Stomach smooth muscle (tissue), 2 donors: ENCODE results near the gene ZNF827.

ENCODE experiments used
- H3K27ac ChIP-seq: one replicate; pipeline ENCODE4 v1.7.0; 2013; ENCODE audit warnings: mild to moderate bottlenecking, low read length, inconsistent platforms
- H3K27me3 ChIP-seq, 2 donors: one replicate each; pipeline ENCODE4 v1.7.0; 2013; ENCODE audit warnings: low read length in 2 of 2; ENCODE audit not compliant: insufficient read depth in 2 of 2, control insufficient read depth in 1 of 2
- H3K36me3 ChIP-seq, 2 donors: one replicate each; pipeline ENCODE4 v1.7.0; 2013; ENCODE audit warnings: low read length in 2 of 2; ENCODE audit not compliant: control insufficient read depth in 2 of 2, insufficient read depth in 2 of 2
- H3K4me1 ChIP-seq: one replicate; pipeline ENCODE4 v1.7.0; 2013; ENCODE audit warnings: low read length; ENCODE audit not compliant: control insufficient read depth, insufficient read depth
- H3K4me3 ChIP-seq, 2 donors: one replicate each; pipeline ENCODE4 v1.7.0; 2013; ENCODE audit warnings: low read length in 2 of 2
- H3K9ac ChIP-seq, 2 donors: one replicate each; pipeline ENCODE4 v1.7.0; 2013; ENCODE audit warnings: low read length in 2 of 2, mild to moderate bottlenecking in 1 of 2
- H3K9me3 ChIP-seq, 2 donors: one replicate each; pipeline ENCODE4 v1.7.0; 2013; ENCODE audit warnings: low read length in 2 of 2; ENCODE audit not compliant: control insufficient read depth in 2 of 2
- donor health status: healthy.
- donor health status: Pancreatic carcinoma.

Gene ZNF827

DNA sequence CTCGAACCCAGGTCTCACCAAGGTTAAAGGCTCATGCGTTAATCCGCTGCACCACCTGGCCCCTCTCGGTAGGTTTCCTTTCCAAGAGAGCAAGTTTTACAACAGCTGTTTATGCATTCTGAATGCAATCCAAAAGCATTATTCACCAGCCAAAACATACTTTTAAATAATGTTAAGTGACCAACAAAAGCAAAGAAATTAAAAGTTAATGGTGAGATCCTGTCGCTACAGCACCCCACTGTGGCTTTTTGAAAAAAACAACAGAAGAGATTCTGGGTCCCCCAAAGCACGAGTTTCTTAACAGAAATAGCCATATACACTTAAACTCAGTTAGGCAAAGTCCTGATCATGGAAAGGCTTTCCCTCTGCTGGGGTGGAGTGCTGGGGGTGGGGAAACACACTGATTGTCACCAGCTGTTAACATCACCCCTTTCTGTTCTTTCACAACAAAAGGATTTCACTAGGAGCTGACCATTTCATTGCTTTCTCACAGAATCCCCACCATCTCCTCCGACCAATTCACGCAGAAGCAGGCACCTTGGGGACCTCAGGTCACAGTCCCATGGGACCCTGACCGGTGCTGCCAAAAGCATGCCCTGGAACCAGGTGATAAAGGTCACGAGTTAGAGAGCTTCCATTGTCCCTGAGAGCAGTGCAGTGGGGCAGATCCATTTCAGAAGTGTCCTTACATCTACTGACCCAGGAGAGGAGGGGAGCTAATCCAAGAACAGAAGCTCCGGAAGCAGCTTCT is 51.2 kb downstream of the ZNF827 start:
- Histone ChIP-seq H3K36me3 (peaks cover 4 to 12% of the 10 kb centered on the region in 2 donors), H3K27me3 (no peaks in the 10 kb centered on the region), H3K27ac (peak overlapping the region; percentile 49), H3K4me3 (peak overlapping the region; percentile 10 to 15), H3K9me3 (no peaks in the 10 kb centered on the region), H3K4me1 (peaks cover 14% of the 10 kb centered on the region), H3K9ac (peak overlapping the region in 1 of 2 donors; percentile 5)

DNA sequence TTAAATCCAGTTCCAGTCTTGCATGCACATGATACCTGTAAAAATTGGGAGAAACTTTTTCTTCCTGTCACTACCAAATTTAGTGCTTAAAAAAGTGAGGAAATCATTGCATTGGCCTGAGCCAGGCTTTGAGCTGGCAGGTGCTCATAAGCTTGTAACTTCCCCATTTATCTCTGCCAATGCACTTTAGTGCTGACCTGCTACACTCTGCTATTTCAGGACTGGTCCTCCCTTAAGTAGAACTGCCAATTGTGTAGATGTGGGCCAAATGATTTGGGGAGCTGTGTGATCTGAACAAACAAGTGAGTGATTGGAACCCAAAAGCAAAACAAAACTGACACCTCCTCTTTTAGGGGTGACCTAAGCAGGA is 51.8 kb downstream of the ZNF827 start:
- peak overlapping the region in 1 of 2 donors; percentile 5 for H3K9ac ChIP-seq
- peaks cover 4 to 10% of the 10 kb centered on the region in 2 donors for H3K36me3 ChIP-seq
- H3K27ac ChIP-seq, result peak overlapping the region; percentile 11
- peaks cover 16% of the 10 kb centered on the region for H3K4me1 ChIP-seq
- peak overlapping the region; percentile 8 to 10 for H3K4me3 ChIP-seq
- H3K27me3 ChIP-seq, result no peaks in the 10 kb centered on the region
- no peaks in the 10 kb centered on the region for H3K9me3 ChIP-seq

- Histone ChIP-seq H3K4me3 (no peak overlapping the region), H3K36me3 (peaks cover 4 to 5% of the 10 kb centered on the region in 2 donors), H3K27ac (no peak overlapping the region), H3K27me3 (no peaks in the 10 kb centered on the region), H3K9me3 (no peaks in the 10 kb centered on the region), H3K9ac (no peak overlapping the region), H3K4me1 (peaks cover 21% of the 10 kb centered on the region)
Measured at GRCh38 chr4:145885666-145886065, 53.0 kb downstream of the ZNF827 start.

- no peak overlapping the region for H3K4me3 ChIP-seq
- H3K27ac ChIP-seq, result no peak overlapping the region
- no peaks in the 10 kb centered on the region for H3K9me3 ChIP-seq
- H3K27me3 ChIP-seq, result no peaks in the 10 kb centered on the region
- peaks cover 4 to 5% of the 10 kb centered on the region in 2 donors for H3K36me3 ChIP-seq
- no peak overlapping the region for H3K9ac ChIP-seq
- peaks cover 21% of the 10 kb centered on the region for H3K4me1 ChIP-seq
Measured at GRCh38 chr4:145884775-145885174, 53.8 kb downstream of the ZNF827 start.

- H3K9ac ChIP-seq, result no peak overlapping the region
- H3K36me3 ChIP-seq, result peaks cover 4 to 5% of the 10 kb centered on the region in 2 donors
- no peak overlapping the region for H3K4me3 ChIP-seq
- no peaks in the 10 kb centered on the region for H3K27me3 ChIP-seq
- no peaks in the 10 kb centered on the region for H3K9me3 ChIP-seq
- no peak overlapping the region for H3K27ac ChIP-seq
- H3K4me1 ChIP-seq, result peaks cover 23% of the 10 kb centered on the region
Measured at GRCh38 chr4:145883101-145883694, 55.4 kb downstream of the ZNF827 start.

DNA sequence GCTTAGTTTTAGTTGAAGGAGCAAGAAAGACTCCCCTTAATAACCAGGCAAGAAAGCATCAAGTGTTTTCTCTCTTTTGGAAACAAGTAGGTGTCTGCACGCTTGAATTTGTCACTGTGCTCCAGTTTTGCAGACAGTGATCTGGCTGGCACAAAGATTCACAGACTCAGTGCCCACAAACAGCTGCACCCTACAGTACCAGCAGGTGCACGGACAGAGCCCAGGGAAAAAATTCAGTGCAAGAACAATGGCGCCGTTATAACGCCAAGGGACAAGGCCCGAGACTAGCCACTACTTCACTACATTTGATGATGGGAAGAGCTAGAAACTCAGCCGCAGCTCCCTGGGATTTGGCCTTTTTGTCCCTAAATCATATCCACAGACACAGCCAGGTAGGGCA is 56.0 kb downstream of the ZNF827 start:
- Histone ChIP-seq H3K27ac (no peak overlapping the region), H3K4me1 (peaks cover 20% of the 10 kb centered on the region), H3K4me3 (no peak overlapping the region), H3K9ac (no peak overlapping the region), H3K36me3 (peaks cover 4 to 5% of the 10 kb centered on the region in 2 donors), H3K27me3 (no peaks in the 10 kb centered on the region), H3K9me3 (no peaks in the 10 kb centered on the region)

- H3K4me3 ChIP-seq, result no peak overlapping the region
- H3K9me3 ChIP-seq, result no peaks in the 10 kb centered on the region
- peaks cover 4 to 5% of the 10 kb centered on the region in 2 donors for H3K36me3 ChIP-seq
- no peaks in the 10 kb centered on the region for H3K27me3 ChIP-seq
- no peak overlapping the region for H3K27ac ChIP-seq
- H3K9ac ChIP-seq, result no peak overlapping the region
- H3K4me1 ChIP-seq, result peaks cover 14% of the 10 kb centered on the region
Measured at GRCh38 chr4:145881989-145882388, 56.6 kb downstream of the ZNF827 start.

- H3K27me3 ChIP-seq, result no peaks in the 10 kb centered on the region
- no peak overlapping the region for H3K27ac ChIP-seq
- H3K4me1 ChIP-seq, result peaks cover 11% of the 10 kb centered on the region
- H3K4me3 ChIP-seq, result no peak overlapping the region
- H3K9me3 ChIP-seq, result no peaks in the 10 kb centered on the region
- peaks cover 4 to 5% of the 10 kb centered on the region in 2 donors for H3K36me3 ChIP-seq
- no peak overlapping the region for H3K9ac ChIP-seq
Measured at GRCh38 chr4:145881576-145881975, 57.0 kb downstream of the ZNF827 start.

DNA sequence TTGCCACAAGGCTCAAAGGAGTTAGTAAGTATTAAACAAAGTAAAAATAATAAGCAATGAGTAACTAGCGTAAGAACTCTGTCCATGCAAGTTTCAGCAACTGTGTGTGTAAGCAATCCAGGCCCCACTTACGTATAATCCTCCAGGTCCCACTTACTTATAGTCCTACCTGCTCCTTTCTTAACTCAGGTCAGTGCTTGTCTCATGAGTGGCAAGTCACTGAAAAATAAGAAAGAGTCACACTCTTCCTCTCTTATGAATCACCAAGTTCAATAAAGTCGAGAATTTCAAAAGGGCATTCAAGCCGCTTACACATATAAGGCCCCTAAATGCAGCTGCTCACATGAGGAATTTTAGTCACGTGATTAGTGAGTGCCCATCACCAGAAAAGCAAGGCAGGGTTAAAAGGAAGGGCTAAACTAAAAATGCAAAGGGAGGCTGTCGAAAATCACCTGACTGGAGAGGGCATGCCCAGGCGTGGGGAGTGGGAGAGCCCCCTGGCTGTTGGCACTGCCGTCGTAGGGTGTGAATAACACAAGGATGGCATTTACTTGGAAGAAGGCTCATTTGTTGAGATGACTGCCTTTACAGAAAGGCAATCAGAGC is 58.2 kb downstream of the ZNF827 start:
- no peak overlapping the region for H3K4me3 ChIP-seq
- peaks cover 0 to 2% of the 10 kb centered on the region in 2 donors for H3K36me3 ChIP-seq
- no peaks in the 10 kb centered on the region for H3K9me3 ChIP-seq
- peaks cover 9% of the 10 kb centered on the region for H3K4me1 ChIP-seq
- no peaks in the 10 kb centered on the region for H3K27me3 ChIP-seq
- H3K27ac ChIP-seq, result no peak overlapping the region
- no peak overlapping the region for H3K9ac ChIP-seq

- peaks cover 9% of the 10 kb centered on the region for H3K4me1 ChIP-seq
- H3K9me3 ChIP-seq, result no peaks in the 10 kb centered on the region
- H3K27ac ChIP-seq, result no peak overlapping the region
- H3K4me3 ChIP-seq, result no peak overlapping the region
- peaks cover 0 to 2% of the 10 kb centered on the region in 2 donors for H3K36me3 ChIP-seq
- no peak overlapping the region for H3K9ac ChIP-seq
- H3K27me3 ChIP-seq, result no peaks in the 10 kb centered on the region
Measured at GRCh38 chr4:145879598-145879997, 59.0 kb downstream of the ZNF827 start.
